GM12875 (cell line): ENCODE data around the gene ACP5.
"Not testable (repeated sequence)": the region's sequence is repeated elsewhere in the genome, so short reads cannot be mapped to it uniquely, and the experiment has no call there.

Experiments
- H3K4me3 ChIP-seq: one replicate; pipeline ENCODE4 v1.5.1; 2011; ENCODE audit warnings: low read depth, low read length, control low read depth
- CTCF ChIP-seq: IDR thresholded peaks from 2 replicates; pipeline ENCODE4 v1.5.1; 2011; ENCODE audit warnings: low read depth, mild to moderate bottlenecking, control low read depth, inconsistent platforms, low read length, moderate library complexity, borderline replicate concordance; ENCODE audit not compliant: insufficient read depth

Gene ACP5

GRCh38 chr19:11577451-11578257 lies at the start of gene ACP5:
ACP5 (minus strand) TSS chr19:11577645; CDS start chr19:11577317, 328 bp downstream.
- no peak for TF ChIP-seq CTCF
- peak within 1 kb of the TSS; percentile 52 for H3K4me3 ChIP-seq

GRCh38 chr19:11626252-11626651 lies 48.8 kb upstream of the ACP5 start:
- H3K4me3 ChIP-seq, result no peak overlapping the region
- no peak for TF ChIP-seq CTCF

GRCh38 chr19:11624069-11624463 lies 46.6 kb upstream of the ACP5 start:
- no peak for TF ChIP-seq CTCF
- no peak overlapping the region for H3K4me3 ChIP-seq

- H3K4me3 ChIP-seq, result not testable (repeated sequence)
Observed at GRCh38 chr19:11622401-11622800, 45.0 kb upstream of the ACP5 start.

- no peak for TF ChIP-seq CTCF
- no peak overlapping the region for H3K4me3 ChIP-seq
Observed at GRCh38 chr19:11620553-11620952, 43.1 kb upstream of the ACP5 start.

GRCh38 chr19:11617180-11618062 lies 40.0 kb upstream of the ACP5 start:
- TF ChIP-seq CTCF, result no peak
- H3K4me3 ChIP-seq, result no peak overlapping the region

GRCh38 chr19:11612816-11613511 lies 35.5 kb upstream of the ACP5 start:
- no peak overlapping the region for H3K4me3 ChIP-seq
- TF ChIP-seq CTCF, result 0 out of 2 replicates have a peak, but pooled peaks have one; percentile 6
